Loucy (cell line): ENCODE data around the gene KLHDC3.
"Not testable (repeated sequence)": the region's sequence is repeated elsewhere in the genome, so short reads cannot be mapped to it uniquely, and the experiment has no call there.

Experiments used
- H2AFZ ChIP-seq: fragments of 200-600 bp; sonication (generic); 2 replicates; pipeline ENCODE4 v1.6.0; 2016; ENCODE audit warnings: antibody characterized with exemption, mild to moderate bottlenecking, low read length, moderate library complexity
- H3F3A ChIP-seq: fragments of 200-600 bp; 2 replicates; pipeline ENCODE4 v1.6.0; 2016; ENCODE audit warnings: antibody characterized with exemption, low read depth, mild to moderate bottlenecking
- H3K27me3 ChIP-seq: fragments of 200-600 bp; sonication (generic); 2 replicates; pipeline ENCODE4 v1.6.1; 2014; ENCODE audit warnings: low read length, mild to moderate bottlenecking; ENCODE audit not compliant: insufficient read depth, poor library complexity, severe bottlenecking
- H3K36me3 ChIP-seq: fragments of 200-600 bp; sonication (generic); 2 replicates; pipeline ENCODE4 v1.6.1; 2016; ENCODE audit warnings: low read length; ENCODE audit not compliant: insufficient read depth
- H3K4me1 ChIP-seq: fragments of 200-600 bp; sonication (generic); 2 replicates; pipeline ENCODE4 v1.5.1; 2014; ENCODE audit warnings: low read length, mild to moderate bottlenecking; ENCODE audit not compliant: insufficient read depth, poor library complexity, severe bottlenecking
- H3K4me2 ChIP-seq: fragments of 200-600 bp; sonication (generic); 2 replicates; pipeline ENCODE4 v1.6.0; 2014; ENCODE audit warnings: antibody characterized with exemption, low read length, low read depth, mild to moderate bottlenecking; ENCODE audit not compliant: poor library complexity, severe bottlenecking
- H3K4me3 ChIP-seq: fragments of 200-600 bp; sonication (generic); 2 replicates; pipeline ENCODE4 v1.5.1; 2014; ENCODE audit warnings: low read length, mild to moderate bottlenecking, mixed read lengths; ENCODE audit not compliant: poor library complexity, severe bottlenecking
- H3K79me2 ChIP-seq: fragments of 200-600 bp; sonication (generic); 2 replicates; pipeline ENCODE4 v1.6.1; 2014; ENCODE audit warnings: low read length; ENCODE audit not compliant: insufficient read depth
- H3K9ac ChIP-seq: fragments of 200-600 bp; sonication (generic); 2 replicates; pipeline ENCODE4 v1.6.0; 2014; ENCODE audit warnings: mild to moderate bottlenecking, low read depth, low read length, moderate library complexity; ENCODE audit not compliant: poor library complexity, severe bottlenecking
- H3K9me2 ChIP-seq: fragments of 200-600 bp; sonication (generic); replicated peaks from 2 replicates; pipeline ENCODE4 v1.6.1; 2016; ENCODE audit warnings: low read depth, low read length, mixed read lengths
- H3K9me3 ChIP-seq: fragments of 200-600 bp; sonication (generic); 2 replicates; pipeline ENCODE4 v1.6.1; 2014; ENCODE audit warnings: mild to moderate bottlenecking, antibody characterized with exemption, low read length, low read depth; ENCODE audit not compliant: insufficient read depth
- H4K20me1 ChIP-seq: fragments of 200-600 bp; sonication (generic); 2 replicates; pipeline ENCODE4 v1.6.0; 2014; ENCODE audit warnings: antibody characterized with exemption, low read length, mild to moderate bottlenecking; ENCODE audit not compliant: insufficient read depth, poor library complexity, severe bottlenecking
- CTCF ChIP-seq: fragments of 200-600 bp; sonication (generic); conservative IDR thresholded peaks from 2 replicates; pipeline ENCODE4 v1.5.1; 2014; ENCODE audit warnings: mild to moderate bottlenecking, antibody characterized with exemption, low read length
- EZH2phosphoT487 ChIP-seq: fragments of 200-600 bp; IDR thresholded peaks from 2 replicates; pipeline ENCODE4 v1.6.1; 2018; ENCODE audit warnings: antibody characterized with exemption, mild to moderate bottlenecking, moderate library complexity, borderline replicate concordance

KLHDC3 gene

GRCh38 chr6:42996513-42996912 lies 17.5 kb upstream of the KLHDC3 start:
- no peaks in the 10 kb centered on the region for H4K20me1 ChIP-seq
- H3K79me2 ChIP-seq, result peaks cover 4% of the 10 kb centered on the region; the same call in 1 of the 2 replicates
- H3K36me3 ChIP-seq, result peaks cover 3% of the 10 kb centered on the region; the same call in 1 of the 2 replicates
- no peak overlapping the region for H3K4me3 ChIP-seq
- H2AFZ ChIP-seq, result no peak overlapping the region
- no peak overlapping the region for H3K9ac ChIP-seq
- H3K4me1 ChIP-seq, result no peaks in the 10 kb centered on the region
- H3K4me2 ChIP-seq, result no peak overlapping the region
- no peaks in the 10 kb centered on the region for H3K9me2 ChIP-seq
- TF ChIP-seq CTCF (no peak), EZH2phosphoT487 (no peak)
- no peaks in the 10 kb centered on the region for H3K9me3 ChIP-seq
- H3K27me3 ChIP-seq, result no peaks in the 10 kb centered on the region
- H3F3A ChIP-seq, result no peaks in the 10 kb centered on the region

- not testable (repeated sequence) for H3K36me3 ChIP-seq, H3K9me3 ChIP-seq, H3K9me2 ChIP-seq, H3K27me3 ChIP-seq, H3K4me1 ChIP-seq, H3K9ac ChIP-seq, H3F3A ChIP-seq, H3K79me2 ChIP-seq, H3K4me3 ChIP-seq, H4K20me1 ChIP-seq, H3K4me2 ChIP-seq, H2AFZ ChIP-seq
Observed at GRCh38 chr6:42998205-42998604, 15.8 kb upstream of the KLHDC3 start.

GRCh38 chr6:43001843-43002242 lies 12.2 kb upstream of the KLHDC3 start:
- Histone ChIP-seq H3K4me2 (no peak overlapping the region), H3K27me3 (no peaks in the 10 kb centered on the region), H2AFZ (no peak overlapping the region), H3K9me2 (no peaks in the 10 kb centered on the region), H4K20me1 (no peaks in the 10 kb centered on the region), H3K4me3 (no peak overlapping the region), H3K4me1 (no peaks in the 10 kb centered on the region), H3F3A (no peaks in the 10 kb centered on the region), H3K9ac (no peak overlapping the region), H3K79me2 (no peaks in the 10 kb centered on the region), H3K36me3 (peaks cover 9% of the 10 kb centered on the region; the same call in 1 of the 2 replicates), H3K9me3 (no peaks in the 10 kb centered on the region)
- no peak for TF ChIP-seq CTCF
- TF ChIP-seq EZH2phosphoT487, result no peak

- Histone ChIP-seq H2AFZ (no peak overlapping the region), H3K9ac (no peak overlapping the region), H3K4me3 (no peak overlapping the region), H3K9me2 (no peaks in the 10 kb centered on the region), H3K9me3 (no peaks in the 10 kb centered on the region), H3K79me2 (no peaks in the 10 kb centered on the region; the same call in 1 of the 2 replicates), H3K27me3 (no peaks in the 10 kb centered on the region), H4K20me1 (no peaks in the 10 kb centered on the region), H3K4me2 (no peak overlapping the region), H3K36me3 (peaks cover 49% of the 10 kb centered on the region; the same call in 1 of the 2 replicates), H3F3A (no peaks in the 10 kb centered on the region), H3K4me1 (no peaks in the 10 kb centered on the region)
- TF ChIP-seq CTCF, result no peak
- no peak for TF ChIP-seq EZH2phosphoT487
Observed at GRCh38 chr6:43005844-43006243, 8.2 kb upstream of the KLHDC3 start.
